Stimulated activated CD4-positive, alpha-beta T cell treated with anti-CD3 and anti-CD28 coated beads, TNF-alpha, amount 100 ng/mL, for 48 hours (primary cell): Measurements from ENCODE around the gene PCTP.

ENCODE experiments used
- DNase-seq, 3 donors: peaks; one replicate each; pipeline ENCODE4 v3.0.0-alpha.2; 2020; ENCODE audit warnings: low read depth in 3 of 3

Gene PCTP

DNA sequence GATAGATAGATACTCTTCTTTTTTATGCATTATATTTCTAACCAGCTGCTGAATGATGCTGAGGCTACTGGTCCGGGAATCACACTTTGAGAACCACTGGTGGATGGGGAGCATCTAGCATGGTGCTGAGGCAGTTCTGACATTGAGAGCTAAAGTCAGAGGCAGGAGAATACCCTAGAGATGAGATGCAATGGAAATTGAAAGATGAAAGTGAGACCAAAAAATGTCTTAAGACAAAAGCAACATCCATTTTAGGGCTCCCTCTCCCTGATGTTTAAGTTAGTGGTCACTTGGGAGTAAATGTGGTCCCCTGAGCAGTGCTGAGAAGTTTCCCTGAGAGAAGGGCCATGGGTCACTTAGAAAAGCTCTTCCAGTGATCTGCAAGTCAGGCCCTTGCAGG lies 6.8 kb downstream of the PCTP start:
- no peak for DNase-seq

DNA sequence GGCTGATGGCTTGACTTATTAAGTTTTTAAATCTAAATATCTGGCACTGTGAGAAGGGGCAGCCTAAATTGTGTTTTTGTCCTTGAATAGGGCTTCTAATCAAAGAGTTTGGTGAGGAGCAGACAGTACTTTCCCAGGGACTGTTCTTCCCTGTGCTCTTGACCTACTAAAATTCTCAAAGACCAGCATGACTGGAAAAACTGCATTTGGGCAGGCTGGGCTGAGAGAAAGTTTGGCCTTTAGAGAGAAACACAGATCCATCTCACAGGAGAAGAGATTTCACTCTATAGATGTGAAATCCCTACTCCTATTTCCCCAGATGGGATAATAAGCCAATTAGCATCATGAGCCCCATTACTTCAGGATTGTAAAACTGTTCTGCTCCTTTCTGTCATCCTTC lies 7.3 kb downstream of the PCTP start:
- no peak for DNase-seq

DNA sequence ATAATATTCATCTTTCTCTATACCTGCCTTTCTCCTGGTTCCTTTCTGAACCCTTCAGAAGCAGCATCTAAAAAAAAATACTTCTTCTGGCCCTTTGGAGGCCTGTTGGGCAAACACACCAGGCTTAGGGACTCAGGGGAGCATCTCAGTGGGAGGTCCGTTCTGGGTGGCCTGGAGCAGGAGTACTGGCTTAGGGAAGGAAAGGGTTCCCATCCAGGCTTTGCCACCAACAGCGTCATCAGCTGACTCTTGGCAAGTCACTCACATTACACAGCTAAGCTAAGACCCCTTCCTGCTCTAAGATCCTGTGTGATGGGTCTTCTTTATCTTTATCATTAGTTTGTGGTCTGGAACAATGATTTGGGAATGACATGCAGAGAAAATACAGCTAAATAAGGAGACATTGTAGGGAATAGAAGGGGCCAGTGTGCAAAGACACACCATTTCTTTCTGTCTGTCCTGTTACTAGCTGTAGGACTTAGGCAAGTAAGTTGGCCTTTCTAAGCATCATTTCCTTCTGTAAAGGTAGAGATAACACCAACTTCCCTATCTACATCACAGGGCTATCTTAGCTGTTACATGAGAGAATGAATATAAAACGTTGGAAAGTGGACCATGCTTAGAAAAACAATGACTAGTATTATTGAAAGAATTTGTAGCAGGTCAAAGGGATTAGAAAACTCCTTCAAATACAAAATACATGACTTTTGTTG lies 9.9 kb downstream of the PCTP start:
- no peak for DNase-seq

DNA sequence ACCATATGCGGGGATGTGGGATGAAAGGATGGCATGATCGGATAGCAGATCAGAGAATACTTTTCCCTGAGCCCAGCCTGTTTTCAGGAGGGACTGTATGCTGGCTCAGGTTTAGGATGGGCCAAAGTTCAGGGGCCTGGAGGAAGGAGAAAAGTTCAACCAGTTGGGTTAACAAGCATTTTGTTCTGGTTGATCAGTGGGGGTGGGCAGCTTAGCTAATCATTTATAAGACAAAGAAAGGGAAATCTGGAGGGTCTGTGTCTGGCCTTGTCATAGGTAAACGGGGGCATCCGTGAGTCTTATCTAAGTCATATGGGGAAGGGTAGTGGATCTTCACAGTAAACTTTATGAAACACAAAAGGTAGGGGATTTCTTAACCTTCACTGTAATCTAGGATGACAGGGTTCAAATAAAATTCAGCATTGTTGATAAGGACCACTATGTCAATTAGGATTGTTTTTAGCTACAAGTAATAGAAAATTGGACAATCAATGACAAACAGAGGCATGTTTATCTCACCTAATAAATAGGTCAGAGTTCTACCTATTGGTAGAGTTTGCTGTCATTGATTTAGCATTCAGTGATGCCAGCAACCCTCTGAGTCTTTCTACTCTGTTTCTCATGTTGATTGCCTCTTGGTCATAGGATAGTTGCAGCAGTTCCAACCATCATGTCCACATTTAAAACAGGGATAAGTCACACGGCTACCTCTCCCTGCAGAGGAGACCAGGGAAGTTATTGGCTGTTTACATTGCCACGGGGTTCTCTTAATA lies 11.4 kb downstream of the PCTP start:
- no peak for DNase-seq

DNA sequence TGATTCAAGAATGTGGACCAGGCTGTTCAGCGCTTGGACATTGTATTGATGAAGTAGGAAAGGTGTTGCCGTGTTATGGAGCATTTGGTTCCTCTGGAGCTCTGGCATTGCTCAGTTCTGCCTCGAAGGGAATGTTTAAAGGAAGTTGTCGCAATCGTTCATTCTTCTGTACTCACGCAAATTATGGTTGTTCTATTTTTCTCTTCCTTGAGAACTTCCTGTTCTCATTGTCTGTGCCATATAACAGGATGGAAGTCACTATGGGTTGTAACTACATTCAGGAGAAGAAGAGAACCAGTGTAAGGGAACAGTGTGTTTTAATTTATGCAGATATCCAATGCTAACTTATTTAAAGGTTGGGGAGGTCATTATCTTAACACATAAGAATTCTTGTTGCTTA lies 13.0 kb downstream of the PCTP start:
- DNase-seq = no peak

DNA sequence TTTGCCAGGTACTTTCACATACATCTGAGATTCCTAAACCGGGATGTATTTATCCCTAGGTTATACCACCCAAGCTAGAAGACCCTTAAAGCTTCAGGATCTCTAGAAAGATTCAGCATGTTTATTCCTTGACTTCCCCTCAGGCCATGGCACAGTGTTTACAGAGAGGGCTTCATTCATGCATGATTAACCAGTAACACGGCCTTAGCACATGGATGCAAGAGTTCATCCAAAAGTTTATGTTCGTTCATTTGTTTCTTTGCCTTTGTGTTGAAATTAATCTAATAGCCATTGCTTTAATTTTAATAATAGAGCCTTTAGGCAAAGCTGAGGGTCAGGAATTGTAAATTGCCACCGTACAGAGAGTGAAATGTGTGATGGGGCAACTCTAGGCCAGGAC lies 13.8 kb downstream of the PCTP start:
- no peak for DNase-seq

DNA sequence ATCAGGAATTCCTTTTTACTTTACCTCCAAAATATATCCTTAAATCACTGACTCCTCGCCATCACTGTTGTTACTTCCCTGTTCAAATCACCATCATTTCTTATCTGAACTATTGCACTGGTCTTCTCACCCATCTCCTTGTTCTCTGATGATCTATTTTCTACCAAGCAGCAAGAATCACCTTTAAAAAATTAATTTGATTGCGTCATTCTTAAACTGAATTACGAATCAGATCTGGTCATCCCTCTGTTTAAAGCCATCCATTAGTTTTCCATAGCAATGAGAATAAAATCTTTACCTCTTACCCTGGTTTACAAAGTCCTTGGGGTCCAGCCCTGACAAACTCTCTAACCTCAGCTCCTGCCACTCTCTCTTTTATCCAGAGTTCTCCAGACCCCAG lies 14.6 kb downstream of the PCTP start:
- no peak for DNase-seq

DNA sequence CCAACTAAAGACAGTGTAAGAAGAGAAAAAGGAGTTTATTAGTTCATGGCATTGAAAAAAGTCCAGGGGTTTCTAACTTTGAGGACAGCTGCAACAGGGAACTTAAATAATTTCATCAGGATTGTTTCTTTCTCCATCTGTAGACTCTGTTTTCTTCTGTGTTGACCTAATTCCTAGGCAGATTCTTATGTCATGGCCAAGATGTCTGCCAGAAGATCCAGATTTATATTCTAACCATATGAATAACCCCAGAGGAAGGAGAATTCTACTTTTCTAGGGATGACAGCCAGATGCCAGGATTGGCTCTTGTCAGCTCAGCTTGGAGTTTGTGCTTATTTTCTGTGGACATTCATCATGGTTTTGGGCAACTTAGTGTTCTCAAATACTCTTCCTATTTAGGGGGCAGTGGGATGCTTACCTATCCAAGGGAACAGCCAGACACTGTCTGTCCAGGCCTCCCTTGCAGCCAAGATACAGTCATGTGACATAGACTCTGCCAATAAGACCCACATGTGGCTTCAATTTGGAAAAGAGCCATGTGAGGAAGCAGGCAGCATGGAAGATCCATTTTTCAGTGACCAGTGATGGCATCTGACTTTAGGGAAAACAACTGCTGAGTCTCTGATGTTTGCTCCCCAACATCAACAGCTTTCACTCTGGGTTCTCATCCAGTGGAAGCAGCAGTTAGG lies 18.2 kb downstream of the PCTP start:
- DNase-seq = no peak

DNA sequence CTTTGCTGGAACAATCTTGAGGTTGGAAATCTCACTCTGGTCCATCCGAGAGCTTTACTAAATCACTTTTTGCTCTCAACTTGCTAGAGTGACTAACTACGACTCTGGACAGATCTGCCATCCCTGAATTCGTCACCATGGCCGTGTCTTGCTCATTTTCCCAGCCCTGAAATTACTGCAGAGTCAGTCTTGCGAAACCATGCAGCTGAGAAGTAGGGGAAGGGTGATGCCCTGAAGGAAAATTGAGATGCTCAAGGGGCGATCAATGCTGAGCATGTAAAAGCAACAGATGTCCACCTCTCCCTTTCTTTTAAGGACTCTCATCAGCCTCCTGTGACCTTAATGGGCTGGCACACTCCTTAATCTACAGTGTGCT lies 18.8 kb downstream of the PCTP start:
- DNase-seq = no peak

DNA sequence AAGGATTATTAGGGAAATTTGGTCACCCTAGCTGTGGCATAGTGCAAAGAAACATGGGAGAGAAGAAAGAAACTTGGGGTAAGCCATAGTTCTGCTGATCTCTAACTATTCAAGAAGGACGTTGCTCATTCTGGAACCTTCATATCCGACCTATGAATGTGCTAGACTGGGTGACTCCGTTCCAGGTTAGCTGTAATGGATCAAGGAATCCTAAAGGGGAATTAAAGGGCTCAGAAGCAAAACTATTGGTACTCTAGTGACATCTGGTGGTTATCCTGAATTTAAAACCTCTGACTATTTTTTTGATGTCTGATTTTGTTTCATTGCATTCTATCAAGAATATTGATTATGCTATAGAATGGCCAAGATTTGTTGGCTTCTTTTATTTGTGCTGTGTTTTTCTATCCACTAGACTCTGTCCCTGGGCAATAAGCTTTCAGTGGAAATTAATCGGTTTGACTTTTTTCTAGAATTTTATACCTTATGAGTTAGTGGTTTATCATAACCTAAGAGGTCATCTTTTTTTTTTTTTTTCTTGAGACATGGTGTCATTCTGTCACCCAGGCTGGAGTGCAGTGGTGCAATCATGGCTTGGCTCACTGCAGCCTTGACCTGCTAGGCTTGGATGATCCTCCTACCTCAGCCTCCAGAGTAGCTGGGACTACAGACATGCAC lies 19.5 kb downstream of the PCTP start:
- DNase-seq = no peak

DNA sequence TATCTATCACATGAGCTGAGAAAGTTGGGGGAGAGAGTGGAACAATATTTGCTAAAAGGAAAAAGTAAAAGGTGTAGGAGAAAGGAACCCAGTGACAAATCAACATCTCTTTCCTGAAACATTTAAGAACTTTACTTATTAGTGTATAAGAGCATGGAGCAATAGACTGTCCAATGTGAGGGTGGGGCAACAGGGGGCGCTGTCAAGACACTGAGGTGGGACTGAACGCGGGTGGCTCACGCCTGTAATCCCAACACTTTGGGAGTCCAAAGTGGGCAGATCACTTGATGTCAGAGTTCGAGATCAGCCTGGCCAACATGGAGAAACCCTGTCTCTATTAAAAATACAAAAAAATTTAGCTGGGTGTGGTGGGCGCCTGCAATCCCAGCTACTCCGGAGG lies 21.2 kb downstream of the PCTP start:
- no peak for DNase-seq

DNA sequence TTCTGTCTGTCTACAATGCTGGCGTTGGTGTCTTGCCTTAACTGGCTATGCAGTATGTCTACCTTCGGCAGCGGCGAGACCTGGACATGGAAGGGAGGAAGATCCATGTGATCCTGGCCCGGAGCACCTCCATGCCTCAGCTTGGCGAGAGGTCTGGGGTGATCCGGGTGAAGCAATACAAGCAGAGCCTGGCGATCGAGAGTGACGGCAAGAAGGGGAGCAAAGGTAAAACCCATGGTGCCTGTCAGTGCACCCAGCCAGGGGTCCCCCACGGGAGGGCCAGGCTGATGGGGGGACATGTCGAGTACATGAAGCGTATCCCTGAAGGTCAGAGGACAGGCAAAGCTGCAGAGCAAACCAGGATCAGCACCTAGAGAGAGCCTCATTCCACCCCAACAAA lies 22.8 kb downstream of the PCTP start:
- no peak for DNase-seq

DNA sequence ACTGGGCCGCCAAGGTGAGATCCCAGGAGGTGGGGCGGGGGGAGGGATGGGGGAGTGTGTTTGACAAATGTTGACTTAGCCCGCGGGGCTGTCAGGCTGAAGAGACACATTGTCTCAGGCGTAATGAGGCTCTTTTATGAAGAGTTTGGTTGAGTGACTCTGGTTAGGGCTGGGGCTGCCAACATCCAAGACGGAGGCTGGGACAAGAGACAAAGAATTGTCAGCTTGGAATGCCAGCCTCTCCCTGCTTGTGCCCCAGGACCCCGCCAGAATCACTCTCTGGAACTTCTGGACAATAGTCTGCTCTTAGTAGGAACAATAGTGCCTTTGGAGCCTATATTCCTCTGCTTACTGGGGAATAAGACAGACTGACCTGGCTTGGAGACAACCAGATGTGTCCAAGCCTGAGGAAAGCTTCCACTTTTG lies 24.0 kb downstream of the PCTP start:
- no peak for DNase-seq

DNA sequence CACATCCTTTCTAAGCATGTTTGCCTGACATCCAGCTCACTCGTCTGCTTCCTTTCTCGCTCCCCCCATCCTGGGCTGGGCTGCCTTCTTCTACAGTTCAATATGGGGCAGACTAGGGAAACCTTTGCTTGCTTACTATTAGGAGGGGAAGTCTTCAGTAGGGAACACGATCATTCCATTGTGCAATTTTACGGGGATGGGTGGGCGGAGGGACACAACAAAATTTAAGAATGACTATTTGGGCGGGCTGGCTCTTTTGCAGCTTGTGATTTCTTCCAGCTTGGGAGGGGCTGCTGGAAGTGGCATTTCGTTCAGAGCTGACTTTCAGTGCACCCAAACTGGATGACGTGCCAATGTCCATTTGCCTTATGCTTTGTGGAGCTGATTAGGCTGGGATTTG lies 25.4 kb downstream of the PCTP start:
- DNase-seq = no peak

DNA sequence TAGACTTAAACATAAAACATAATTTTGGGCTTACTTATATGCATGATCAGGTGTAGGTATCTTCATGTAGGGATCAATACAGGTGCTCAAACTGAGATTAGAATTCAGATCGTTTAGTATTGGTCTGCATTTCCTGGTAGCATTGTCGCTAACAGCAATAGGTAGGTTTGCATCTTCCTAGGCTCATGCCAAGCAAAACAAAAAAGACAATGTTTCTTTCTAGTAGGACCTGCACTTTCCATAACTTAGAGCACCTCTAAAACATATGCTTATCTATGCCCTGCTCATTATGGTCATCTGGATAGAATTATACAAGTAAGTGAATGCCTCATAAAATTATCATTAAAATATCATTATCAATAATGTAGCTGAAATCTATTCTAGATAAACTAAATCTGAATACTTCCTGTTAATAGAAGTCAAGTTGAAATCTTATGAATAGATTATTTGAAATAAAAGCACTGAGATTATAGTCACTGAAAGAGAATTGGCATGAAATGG lies 26.7 kb downstream of the PCTP start:
- no peak for DNase-seq

DNA sequence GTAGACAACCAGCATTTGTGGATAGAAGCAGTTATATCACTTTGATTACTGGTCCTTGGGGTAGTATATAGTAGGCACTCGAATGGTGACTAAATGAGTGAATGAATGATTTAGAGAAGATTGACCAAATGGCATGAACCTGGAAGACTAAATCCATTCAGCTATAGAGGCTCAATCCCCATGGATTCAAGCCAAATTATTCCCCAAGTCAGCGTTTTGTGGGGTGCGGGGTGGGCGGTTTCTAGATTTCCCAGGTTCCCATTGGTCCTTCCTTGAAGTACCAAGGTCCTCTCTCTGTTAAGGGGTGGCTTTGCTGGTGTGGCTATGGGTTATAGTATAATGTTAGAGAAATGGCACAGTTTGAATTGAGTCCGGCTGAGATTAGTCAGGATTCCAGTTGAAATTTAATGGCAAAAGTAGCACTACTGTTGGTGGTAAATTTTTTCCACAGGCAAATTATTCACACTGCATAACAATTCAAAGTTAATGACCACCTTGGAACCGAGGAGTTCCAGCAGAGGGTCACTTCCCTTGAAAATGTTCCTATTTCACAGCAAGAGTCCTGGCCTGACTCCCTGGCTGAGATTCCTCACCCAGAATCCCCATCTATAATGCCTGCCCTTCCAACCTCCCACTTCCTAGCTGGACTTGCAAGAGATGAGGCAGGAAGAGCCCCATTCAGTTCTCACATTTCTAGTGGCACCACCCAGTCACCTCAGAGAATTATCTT lies 27.7 kb downstream of the PCTP start:
- DNase-seq = no peak

DNA sequence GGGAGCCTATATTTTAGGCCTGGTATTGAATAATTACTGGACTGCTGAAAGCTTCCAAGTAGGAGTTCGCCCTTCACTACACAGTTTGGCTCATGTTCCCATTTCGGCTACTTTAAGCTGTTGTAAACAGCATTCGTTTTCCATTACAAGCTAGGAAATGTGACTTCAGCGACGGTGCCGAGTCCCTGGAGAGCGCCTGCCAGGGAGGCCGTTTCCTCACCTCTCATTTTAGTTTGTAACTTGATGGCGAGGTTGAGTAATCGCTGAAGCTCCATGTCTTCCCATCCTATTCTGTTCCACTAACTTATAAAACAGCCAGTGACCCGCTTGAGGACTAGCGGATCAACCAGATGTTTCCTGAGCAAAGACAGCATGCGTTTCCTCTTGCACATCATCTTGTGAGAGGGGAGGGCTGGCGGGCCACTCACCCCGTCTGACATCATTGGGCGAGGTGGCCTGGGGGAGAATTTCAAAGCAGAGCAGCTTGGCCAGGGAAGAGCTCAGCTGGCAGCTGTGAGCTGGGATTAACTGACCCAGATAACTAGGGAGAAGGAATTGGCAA lies 32.9 kb downstream of the PCTP start:
- DNase-seq = no peak

DNA sequence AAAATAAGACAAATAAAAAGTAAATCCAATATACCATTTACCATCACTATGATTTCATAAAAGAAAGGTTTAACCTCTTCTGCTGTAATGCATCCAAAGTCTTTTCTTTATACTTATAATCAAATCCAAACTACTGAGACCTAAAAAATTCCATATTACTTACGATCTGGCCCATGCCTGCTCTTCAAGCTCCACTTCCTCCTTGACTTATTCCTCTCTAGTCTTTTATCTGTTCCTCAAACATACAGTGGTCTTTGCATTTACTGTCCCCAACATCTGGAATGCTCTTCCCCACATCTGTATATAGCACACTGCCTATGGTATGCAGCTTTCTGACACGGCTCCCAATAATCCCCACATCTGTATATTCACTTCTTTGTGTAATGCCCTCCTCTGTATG lies 33.8 kb downstream of the PCTP start:
- no peak for DNase-seq

DNA sequence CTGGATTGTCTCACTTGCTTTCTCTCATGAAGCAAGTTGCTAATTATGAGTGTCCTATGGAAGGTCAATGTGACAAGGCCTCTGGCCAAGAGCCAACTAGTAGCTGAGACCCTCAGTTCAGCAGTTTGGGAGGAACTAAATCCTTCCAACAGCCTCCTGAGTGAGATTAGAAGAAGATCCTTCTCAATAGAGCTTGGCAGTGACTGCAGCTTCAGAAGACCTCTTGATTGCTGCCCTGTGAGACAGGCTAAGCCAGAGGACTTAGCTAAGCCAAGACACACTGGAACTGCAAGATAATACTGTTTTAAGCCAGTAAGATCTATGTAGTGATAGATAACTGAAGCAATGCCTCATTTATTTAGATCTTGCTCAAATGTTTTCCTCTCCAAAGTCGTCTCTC lies 34.3 kb downstream of the PCTP start:
- DNase-seq = no peak

DNA sequence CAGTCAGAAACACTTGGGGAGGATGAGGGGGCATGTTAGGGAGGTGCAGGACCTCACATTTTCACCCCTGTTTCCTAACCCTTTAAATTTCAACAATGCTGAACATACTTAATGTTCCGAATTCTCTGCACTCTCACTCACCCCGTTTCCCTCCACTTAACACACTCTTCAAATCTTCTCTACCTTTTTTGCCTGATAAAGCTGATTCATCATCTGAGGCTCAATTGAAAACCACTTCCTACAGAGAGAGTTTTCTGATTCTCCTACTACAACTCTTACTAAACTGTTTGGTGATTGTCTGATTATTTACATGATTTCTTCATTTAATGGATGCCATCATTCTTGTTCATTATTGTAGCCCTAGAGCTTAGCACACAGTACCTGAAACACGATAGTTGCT lies 42.4 kb downstream of the PCTP start:
- no peak for DNase-seq
